GM12878 (cell line): ENCODE data around the gene MAN2A1. TPM values are rescaled to one million over a fixed set of nuclear protein-coding genes. Genes with fewer than 3 reads are reported as not detected.

Source experiments
- ATAC-seq: fragments of 200-7000 bp; cut with Tn5 transposase; 3 replicates; pipeline ENCODE4 v1.9.1; 2020; ENCODE audit warnings: mild to moderate bottlenecking, moderate library complexity
- BruUV-seq: library from RNA; stranded (reverse); fragments of 400-500 nt; replicated peaks from 2 replicates; lab custom pipeline; 2021; lab: Mats Ljungman, UMichigan
- CTCF ChIA-PET: fragments of 300-600 bp; sonication (Branson Sonifier 250); formaldehyde crosslinking; extraction: SDS; loops from one replicate; lab custom pipeline; 2021; ENCODE audit warnings: inconsistent platforms; lab: Yijun Ruan, JAX
- POLR2A ChIA-PET: fragments of 350-600 bp; formaldehyde crosslinking; extraction: SDS; loops from one replicate; lab custom pipeline; 2021; ENCODE audit warnings: inconsistent platforms; lab: Charles Lee
- RAD21 ChIA-PET: fragments of 300-600 bp; sonication (Branson Sonifier 250); formaldehyde crosslinking; loops from one replicate; lab custom pipeline; 2023; ENCODE audit warnings: antibody characterized with exemption; ENCODE audit not compliant: unreplicated experiment; lab: Charles Lee
- SMC1A ChIA-PET: fragments of 300-600 bp; sonication (Branson Sonifier 250); formaldehyde crosslinking; loops from one replicate; lab custom pipeline; 2023; ENCODE audit not compliant: unreplicated experiment, uncharacterized antibody; lab: Charles Lee
- DNase-seq: peaks from one replicate; pipeline ENCODE4 v3.0.0-alpha.2; 2011; ENCODE audit warnings: low read depth, low spot score
- FAIRE-seq: peaks from 3 replicates; lab custom pipeline; 2011; peaks lifted over from hg19 to GRCh38; lab: Jason Lieb, UNC
- H2AFZ ChIP-seq: 2 replicates; pipeline ENCODE4 v1.6.0; 2011; ENCODE audit warnings: low read depth, low read length, control low read depth; ENCODE audit not compliant: control insufficient read depth
- H3K27ac ChIP-seq: 2 replicates; pipeline ENCODE4 v1.5.1; 2011; ENCODE audit warnings: control low read depth; ENCODE audit not compliant: control insufficient read depth, insufficient read depth
- H3K27me3 ChIP-seq, 2 experiments: replicated peaks in 1 of 2; 2 replicates each; pipeline versions ENCODE4 v1.6.0 to v1.6.1; 2011; ENCODE audit warnings: low read length in 1 of 2; ENCODE audit not compliant: control insufficient read depth in 2 of 2, insufficient read depth in 2 of 2
- H3K36me3 ChIP-seq, 2 experiments: 2 replicates each; pipeline ENCODE4 v1.5.1; 2011; ENCODE audit warnings: low read length in 1 of 2; ENCODE audit not compliant: control insufficient read depth in 2 of 2, insufficient read depth in 2 of 2
- H3K4me1 ChIP-seq: 2 replicates; pipeline ENCODE4 v1.6.1; 2011; ENCODE audit warnings: mild to moderate bottlenecking, low read length, moderate library complexity, mixed read lengths; ENCODE audit not compliant: control insufficient read depth, insufficient read depth
- H3K4me2 ChIP-seq: 2 replicates; pipeline ENCODE4 v1.6.0; 2011; ENCODE audit warnings: control low read depth; ENCODE audit not compliant: control insufficient read depth, insufficient read depth
- H3K4me3 ChIP-seq: fragments of 200-600 bp; sonication (generic); 2 replicates; pipeline ENCODE4 v1.5.1; 2016
- H3K79me2 ChIP-seq: 2 replicates; pipeline ENCODE4 v1.6.0; 2011; ENCODE audit warnings: low read length; ENCODE audit not compliant: control insufficient read depth, insufficient read depth
- H3K9ac ChIP-seq: 2 replicates; pipeline ENCODE4 v1.8.0; 2011; ENCODE audit warnings: low read length, control low read depth, mixed read lengths; ENCODE audit not compliant: control insufficient read depth, insufficient read depth
- H3K9me3 ChIP-seq: replicated peaks from 3 replicates; pipeline ENCODE4 v1.5.1; 2011; ENCODE audit warnings: mild to moderate bottlenecking, low read length; ENCODE audit not compliant: control insufficient read depth, insufficient read depth
- H4K20me1 ChIP-seq: 2 replicates; pipeline ENCODE4 v1.6.0; 2011; ENCODE audit not compliant: control insufficient read depth, insufficient read depth
- E2F8 ChIP-seq: fragments of 450-650 bp; IDR thresholded peaks from 2 replicates; pipeline ENCODE4 v1.6.1; 2018; ENCODE audit warnings: mild to moderate bottlenecking, low read depth, moderate library complexity; ENCODE audit not compliant: partially characterized antibody
- ETV6 ChIP-seq, 2 experiments: fragments of 450-650 bp in 1 of 2; IDR thresholded peaks in 1 of 2; conservative IDR thresholded peaks in 1 of 2; 2 replicates each; pipeline ENCODE4 v1.6.1; 2014; ENCODE audit warnings: antibody characterized with exemption in 1 of 2, borderline replicate concordance in 1 of 2, low read depth in 1 of 2, mild to moderate bottlenecking in 1 of 2, moderate library complexity in 1 of 2
- KLF5 ChIP-seq: fragments of 450-650 bp; IDR thresholded peaks from 2 replicates; pipeline ENCODE4 v1.6.1; 2014; ENCODE audit warnings: mild to moderate bottlenecking; ENCODE audit not compliant: partially characterized antibody
- MXI1 ChIP-seq: fragments of 150-350 bp; IDR thresholded peaks from 2 replicates; pipeline ENCODE4 v1.6.1; 2011; ENCODE audit warnings: low read depth, mild to moderate bottlenecking, inconsistent platforms, low read length, improper control_type of control experiment
- NFXL1 ChIP-seq: fragments of 450-650 bp; IDR thresholded peaks from 2 replicates; pipeline ENCODE4 v1.6.1; 2017; ENCODE audit warnings: antibody characterized with exemption, mild to moderate bottlenecking, borderline replicate concordance
- PKNOX1 ChIP-seq: fragments of 450-650 bp; IDR thresholded peaks from 2 replicates; pipeline ENCODE4 v1.6.1; 2016; ENCODE audit warnings: mild to moderate bottlenecking
- PML ChIP-seq: IDR thresholded peaks from 2 replicates; pipeline ENCODE4 v1.6.1; 2012; ENCODE audit warnings: low read length, inconsistent platforms
- POLR2AphosphoS5 ChIP-seq: IDR thresholded peaks from 2 replicates; pipeline ENCODE4 v1.6.1; 2011; ENCODE audit warnings: mild to moderate bottlenecking, low read length, inconsistent platforms
- RFX5 ChIP-seq: IDR thresholded peaks from 2 replicates; pipeline ENCODE4 v1.6.1; 2011; ENCODE audit warnings: low read depth, low read length, improper control_type of control experiment
- SIX5 ChIP-seq: IDR thresholded peaks from 2 replicates; pipeline ENCODE4 v1.6.1; 2011; ENCODE audit warnings: mild to moderate bottlenecking, low read depth, low read length, moderate library complexity; ENCODE audit not compliant: severe bottlenecking
- SMARCA5 ChIP-seq: fragments of 450-650 bp; IDR thresholded peaks from 2 replicates; pipeline ENCODE4 v1.6.1; 2017; ENCODE audit warnings: mild to moderate bottlenecking
- SP1 ChIP-seq: IDR thresholded peaks from one replicate; pipeline ENCODE4 v1.6.1; 2011; ENCODE audit warnings: low read depth, low read length
- SREBF1 ChIP-seq: IDR thresholded peaks from 2 replicates; pipeline ENCODE4 v1.6.1; 2012; ENCODE audit warnings: mild to moderate bottlenecking, low read length
- SUZ12 ChIP-seq: fragments of 200-600 bp; sonication (generic); IDR thresholded peaks from one replicate; pipeline ENCODE4 v1.6.1; 2018; ENCODE audit warnings: antibody characterized with exemption, mild to moderate bottlenecking; ENCODE audit not compliant: unreplicated experiment
- WRNIP1 ChIP-seq: IDR thresholded peaks from 2 replicates; pipeline ENCODE4 v1.6.1; 2011; ENCODE audit warnings: low read depth, low read length, improper control_type of control experiment, borderline replicate concordance
- in situ Hi-C: fragments of 300-500 bp; cut with MboI; formaldehyde crosslinking; loops from 9 replicates; pipeline ENCODE4 v1.14.3; 2018; ENCODE audit warnings: mixed read lengths
- intact Hi-C: fragments of 100-400 bp; cut with micrococcal nuclease; formaldehyde crosslinking; loops from one replicate; pipeline ENCODE4 v1.14.2; 2022; ENCODE audit not compliant: unreplicated experiment
- polyA plus RNA-seq, 11 experiments: library from polyadenylated mRNA; depleted of rRNA in 4 of 11; unstranded in 6 of 11; stranded (reverse) in 5 of 11; fragments of >200 nt; fragmentation: Nextera tagmentation in 4 of 11; fragmentation: Illumina TruSeq in 1 of 11; extraction: Ambion mirVana in 4 of 11; extraction: Trizol in 1 of 11; gene quantifications; 1 replicate in 1 of 11; 2 replicates in 10 of 11; pipeline versions ENCODE4 v1.2.1 to v1.2.3, GENCODE V29; 2011 to 2016; ENCODE audit warnings: inconsistent platforms in 2 of 11, missing spikeins in 2 of 11, low read depth in 1 of 11
- total RNA-seq, 4 experiments: library from RNA; depleted of rRNA in 3 of 4; stranded (reverse); fragments of >200 nt in 3 of 4; fragmentation: Illumina TruSeq in 1 of 4; extraction: Trizol in 1 of 4; gene quantifications; 2 replicates each; pipeline versions ENCODE4 v1.2.1 to v1.2.3, GENCODE V29; 2013 to 2021
- TF ChIP-seq, protein P1 (sequence below), 3 experiments: IDR thresholded peaks in 2 of 3; conservative IDR thresholded peaks in 1 of 3; 2 replicates each; pipeline ENCODE4 v1.5.1; 2011; ENCODE audit warnings: low read depth in 3 of 3, low read length in 3 of 3, mild to moderate bottlenecking in 3 of 3, control low read depth in 2 of 3, moderate library complexity in 2 of 3, inconsistent platforms in 1 of 3, mixed read lengths in 1 of 3; ENCODE audit not compliant: control insufficient read depth in 2 of 3, insufficient read depth in 1 of 3; ENCODE audit errors: extremely low read depth in 1 of 3

The MAN2A1 gene
- total and polyA plus RNA-seq, 10 of the 15 experiments (the other 5 are each of a cell fraction or from before 2014, with no cell fraction given) = 4.2 to 27.9 (median 10.5) TPM

DNA sequence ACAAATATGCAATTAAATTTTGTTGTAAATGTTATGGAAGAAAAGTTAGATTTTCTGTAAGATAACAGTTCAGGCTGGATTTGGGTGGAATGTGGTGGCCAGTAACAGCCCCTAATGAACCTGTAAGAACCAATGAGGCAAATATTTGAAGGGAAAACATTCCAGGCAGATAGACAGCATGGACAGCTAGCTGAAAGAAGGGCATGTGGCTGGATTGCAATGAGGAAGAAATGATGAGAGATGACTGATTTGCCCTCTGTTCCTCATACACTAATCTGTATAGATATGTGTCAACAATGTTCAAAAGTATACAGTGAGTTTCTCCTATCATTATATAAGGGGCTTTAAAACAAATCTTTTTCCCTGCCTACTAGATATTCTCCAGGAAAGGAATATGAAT is 58.8 kb downstream of the MAN2A1 start:
- FAIRE-seq (peak; percentile 31), ATAC-seq (no peak), DNase-seq (no peak)
- H3K4me1 ChIP-seq = no peaks in the 10 kb centered on the region
- no peak overlapping the region for H3K4me3 ChIP-seq
- ChIA-PET SMC1A (interaction anchor here (0.8 to 1.6 kb wide), 2 partner anchors 11 to 56 kb away, joined by 3 to 4 read pairs; no protein-coding TSS in a partner anchor), CTCF (interaction anchor here (0.8 to 1.8 kb wide), 3 partner anchors 10 to 58 kb away, joined by 4 read pairs; no protein-coding TSS in a partner anchor), RAD21 (no interaction called here), POLR2A (no interaction called here)
- no peak overlapping the region for H3K4me2 ChIP-seq
- no peaks in the 10 kb centered on the region for H3K27me3 ChIP-seq
- no peaks in the 10 kb centered on the region for H3K9me3 ChIP-seq
- H3K36me3 ChIP-seq = no peaks in the 10 kb centered on the region
- BruUV-seq = no TSS peak
- H3K9ac ChIP-seq = no peak overlapping the region
- intact Hi-C loops = no loop called here
- H2AFZ ChIP-seq = no peak overlapping the region
- H3K79me2 ChIP-seq = no peaks in the 10 kb centered on the region
- H3K27ac ChIP-seq = no peak overlapping the region
- in situ Hi-C loops = no loop called here
- TF ChIP-seq RFX5 (no peak), WRNIP1 (no peak), ETV6 (conservative IDR thresholded peaks at IDR 0.05 in 1 of 2, IDR thresholded peaks at IDR 0.05 in 1 of 2; ENCODE audit: borderline replicate concordance in 1 of 2, low read depth in 1 of 2) (no peak), MXI1 (no peak), E2F8 (no peak), PML (no peak), SREBF1 (no peak), POLR2AphosphoS5 (no peak), SUZ12 (no peak), NFXL1 (no peak), SIX5 (no peak), KLF5 (no peak), PKNOX1 (no peak), SMARCA5 (no peak), SP1 (no peak)
- TF ChIP-seq, protein P1, sequence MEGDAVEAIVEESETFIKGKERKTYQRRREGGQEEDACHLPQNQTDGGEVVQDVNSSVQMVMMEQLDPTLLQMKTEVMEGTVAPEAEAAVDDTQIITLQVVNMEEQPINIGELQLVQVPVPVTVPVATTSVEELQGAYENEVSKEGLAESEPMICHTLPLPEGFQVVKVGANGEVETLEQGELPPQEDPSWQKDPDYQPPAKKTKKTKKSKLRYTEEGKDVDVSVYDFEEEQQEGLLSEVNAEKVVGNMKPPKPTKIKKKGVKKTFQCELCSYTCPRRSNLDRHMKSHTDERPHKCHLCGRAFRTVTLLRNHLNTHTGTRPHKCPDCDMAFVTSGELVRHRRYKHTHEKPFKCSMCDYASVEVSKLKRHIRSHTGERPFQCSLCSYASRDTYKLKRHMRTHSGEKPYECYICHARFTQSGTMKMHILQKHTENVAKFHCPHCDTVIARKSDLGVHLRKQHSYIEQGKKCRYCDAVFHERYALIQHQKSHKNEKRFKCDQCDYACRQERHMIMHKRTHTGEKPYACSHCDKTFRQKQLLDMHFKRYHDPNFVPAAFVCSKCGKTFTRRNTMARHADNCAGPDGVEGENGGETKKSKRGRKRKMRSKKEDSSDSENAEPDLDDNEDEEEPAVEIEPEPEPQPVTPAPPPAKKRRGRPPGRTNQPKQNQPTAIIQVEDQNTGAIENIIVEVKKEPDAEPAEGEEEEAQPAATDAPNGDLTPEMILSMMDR (IDR thresholded peaks at IDR 0.05 in 2 of 3, conservative IDR thresholded peaks at IDR 0.05 in 1 of 3; ENCODE audit: control insufficient read depth in 2 of 3, extremely low read depth in 1 of 3, insufficient read depth in 1 of 3, low read depth in 3 of 3, low read length in 3 of 3) = no peak
- no peaks in the 10 kb centered on the region for H4K20me1 ChIP-seq
